H1 (cell line): ENCODE measurements around the gene CDK5. TPM values are rescaled to one million over a fixed set of nuclear protein-coding genes. Genes with fewer than 3 reads are reported as not detected.

Experiments
- CEBPB ChIP-seq: IDR thresholded peaks from 2 replicates; pipeline ENCODE4 v1.6.1; 2012; ENCODE audit warnings: low read depth, low read length
- KDM1A ChIP-seq: fragments of 200-600, 300-600 bp; sonication (generic); IDR thresholded peaks from 2 replicates; pipeline ENCODE4 v1.7.1; 2016; ENCODE audit warnings: mild to moderate bottlenecking, low read length, borderline replicate concordance
- polyA plus RNA-seq, 7 experiments: library from polyadenylated mRNA; depleted of rRNA in 3 of 7; stranded (reverse) in 5 of 7; unstranded in 2 of 7; fragments of >200 nt in 5 of 7; fragments of 200-250 nt in 2 of 7; gene quantifications; 1 replicate in 5 of 7; 2 replicates in 1 of 7; 4 replicates in 1 of 7; pipeline versions ENCODE4 v1.2.1 to v1.2.3, GENCODE V29; 2011 to 2013; ENCODE audit warnings: missing spikeins in 2 of 7, mixed read lengths in 2 of 7
- total RNA-seq: library from RNA; stranded (reverse); fragmentation: NEBNext Ultra II Directional; extraction: Animal tissue kit (Norgen Biotek cat#: 25700); gene quantifications from 2 replicates; pipeline ENCODE4 v1.2.1, GENCODE V29; 2021

CDK5 gene
- total and polyA plus RNA-seq, 2 of the 8 experiments (the other 6 are each of a cell fraction or from before 2014, with no cell fraction given), result 22.8 to 37.2 TPM

DNA sequence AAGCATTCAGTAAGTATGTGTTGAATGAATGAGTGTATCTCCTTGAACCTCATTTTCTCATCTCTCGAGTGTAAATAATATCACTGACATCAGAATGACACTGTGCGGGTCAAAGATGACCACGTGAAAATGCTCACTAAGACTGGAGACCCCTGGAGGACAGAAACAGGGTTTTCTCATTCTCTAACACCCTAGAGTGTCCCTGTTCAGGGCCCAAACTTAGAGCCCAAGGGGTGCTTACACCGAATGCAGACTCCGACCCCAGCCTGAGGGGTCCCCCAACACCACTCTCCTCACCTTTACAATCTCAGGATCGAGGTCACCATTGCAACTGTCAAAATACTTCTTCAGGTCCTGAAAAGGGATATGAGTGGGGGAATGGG is 1.4 kb downstream of the CDK5 start (continued):
- TF ChIP-seq KDM1A (no peak), CEBPB (no peak)
